Stimulated activated naive CD8-positive, alpha-beta T cell treated with anti-CD3 and anti-CD28 coated beads, Interleukin-15, amount 100 ng/mL, for 72 hours (primary cell): ENCODE measurements around the gene AQP2.

ENCODE experiments used
- ATAC-seq: fragments of 150-1000 bp; cut with Tn5 transposase; 2 replicates; pipeline ENCODE4 v1.10.0; 2021; ENCODE audit warnings: mild to moderate bottlenecking, moderate library complexity
- DNase-seq, 2 donors: peaks; one replicate each; pipeline ENCODE4 v3.0.0; 2021 to 2022
- H3K27ac Mint-ChIP-seq, 2 donors: one replicate each; pipeline ENCODE4 v1.8.0; 2022; ENCODE audit warnings: mild to moderate bottlenecking in 2 of 2, mixed read lengths in 2 of 2, moderate library complexity in 2 of 2
- H3K27me3 Mint-ChIP-seq: one replicate; pipeline ENCODE4 v1.8.0; 2022; ENCODE audit warnings: mixed read lengths
- H3K4me1 Mint-ChIP-seq: one replicate; pipeline ENCODE4 v1.8.0; 2022; ENCODE audit warnings: mild to moderate bottlenecking, mixed read lengths
- H3K4me3 Mint-ChIP-seq, 2 donors: one replicate each; pipeline ENCODE4 v1.8.0; 2022; ENCODE audit warnings: mild to moderate bottlenecking in 2 of 2, mixed read lengths in 2 of 2, moderate library complexity in 1 of 2
- H3K9me3 Mint-ChIP-seq, 2 donors: one replicate each; pipeline ENCODE4 v1.8.0; 2022; ENCODE audit warnings: mixed read lengths in 2 of 2

AQP2 gene

GRCh38 chr12:49944046-49944445 is 6.5 kb upstream of the AQP2 start:
- ATAC-seq (no peak), DNase-seq (no peak)
- Mint-ChIP-seq H3K9me3 (no peaks in the 10 kb centered on the region), H3K27ac (no peak overlapping the region), H3K27me3 (peaks cover 8% of the 10 kb centered on the region), H3K4me1 (peaks cover 22% of the 10 kb centered on the region), H3K4me3 (no peak overlapping the region)

- H3K4me3 Mint-ChIP-seq = no peak overlapping the region
- peaks cover 22% of the 10 kb centered on the region for H3K4me1 Mint-ChIP-seq
- peaks cover 13% of the 10 kb centered on the region for H3K27me3 Mint-ChIP-seq
- no peak overlapping the region for H3K27ac Mint-ChIP-seq
- ATAC-seq = no peak
- DNase-seq = no peak
- H3K9me3 Mint-ChIP-seq = no peaks in the 10 kb centered on the region
Measured at GRCh38 chr12:49944718-49945117, 5.8 kb upstream of the AQP2 start.

GRCh38 chr12:49945394-49946080 is 5.0 kb upstream of the AQP2 start:
- ATAC-seq (peak; percentile 99), DNase-seq (peak; percentile 87 to 91)
- peaks cover 22% of the 10 kb centered on the region for H3K4me1 Mint-ChIP-seq
- peak overlapping the region; percentile 96 to 97 for H3K27ac Mint-ChIP-seq
- H3K9me3 Mint-ChIP-seq = no peaks in the 10 kb centered on the region
- H3K27me3 Mint-ChIP-seq = peaks cover 22% of the 10 kb centered on the region
- peak overlapping the region; percentile 89 to 90 for H3K4me3 Mint-ChIP-seq

- Mint-ChIP-seq H3K4me1 (peaks cover 22% of the 10 kb centered on the region), H3K27ac (peak overlapping the region in 1 of 2 donors; percentile 97), H3K4me3 (peak overlapping the region in 1 of 2 donors; percentile 89), H3K27me3 (peaks cover 27% of the 10 kb centered on the region), H3K9me3 (no peaks in the 10 kb centered on the region)
- ATAC-seq = no peak
- DNase-seq = no peak
Measured at GRCh38 chr12:49946086-49946485, 4.5 kb upstream of the AQP2 start.

- Mint-ChIP-seq H3K27me3 (peaks cover 28% of the 10 kb centered on the region), H3K4me1 (peaks cover 22% of the 10 kb centered on the region), H3K4me3 (no peak overlapping the region), H3K27ac (no peak overlapping the region), H3K9me3 (no peaks in the 10 kb centered on the region)
- no peak for DNase-seq
- no peak for ATAC-seq
Measured at GRCh38 chr12:49946497-49946896, 4.0 kb upstream of the AQP2 start.

GRCh38 chr12:49947593-49948226 is 2.8 kb upstream of the AQP2 start:
- DNase-seq (no peak), ATAC-seq (no peak)
- Mint-ChIP-seq H3K4me1 (peaks cover 22% of the 10 kb centered on the region), H3K27ac (peak overlapping the region in 1 of 2 donors; percentile 64), H3K9me3 (no peaks in the 10 kb centered on the region), H3K4me3 (no peak overlapping the region), H3K27me3 (peaks cover 35% of the 10 kb centered on the region)

GRCh38 chr12:49948866-49949845 is 1.4 kb upstream of the AQP2 start:
- Mint-ChIP-seq H3K9me3 (no peaks in the 10 kb centered on the region), H3K4me3 (no peak overlapping the region), H3K27ac (no peak overlapping the region), H3K27me3 (peaks cover 49% of the 10 kb centered on the region), H3K4me1 (peaks cover 22% of the 10 kb centered on the region)
- DNase-seq (no peak), ATAC-seq (no peak)

GRCh38 chr12:49949866-49950265 is 671 bp upstream of the AQP2 start:
- H3K9me3 Mint-ChIP-seq = no peaks in the 10 kb centered on the region
- no peak overlapping the region for H3K27ac Mint-ChIP-seq
- DNase-seq = no peak
- peaks cover 56% of the 10 kb centered on the region for H3K27me3 Mint-ChIP-seq
- ATAC-seq = no peak
- no peak overlapping the region for H3K4me3 Mint-ChIP-seq
- peaks cover 17% of the 10 kb centered on the region for H3K4me1 Mint-ChIP-seq

- no peak for DNase-seq
- H3K27ac Mint-ChIP-seq = no peak overlapping the region
- ATAC-seq = no peak
- H3K4me3 Mint-ChIP-seq = no peak overlapping the region
- no peaks in the 10 kb centered on the region for H3K9me3 Mint-ChIP-seq
- H3K27me3 Mint-ChIP-seq = peaks cover 74% of the 10 kb centered on the region
- H3K4me1 Mint-ChIP-seq = no peaks in the 10 kb centered on the region
Measured at GRCh38 chr12:49951411-49952240, 1.1 kb downstream of the AQP2 start.

GRCh38 chr12:49952391-49953055 is 2.0 kb downstream of the AQP2 start:
- Mint-ChIP-seq H3K27me3 (peaks cover 83% of the 10 kb centered on the region), H3K9me3 (no peaks in the 10 kb centered on the region), H3K4me3 (no peak overlapping the region), H3K4me1 (no peaks in the 10 kb centered on the region), H3K27ac (peak overlapping the region in 1 of 2 donors; percentile 64)
- ATAC-seq (no peak), DNase-seq (no peak)

GRCh38 chr12:49953151-49953550 is 2.6 kb downstream of the AQP2 start:
- no peaks in the 10 kb centered on the region for H3K9me3 Mint-ChIP-seq
- no peak overlapping the region for H3K27ac Mint-ChIP-seq
- H3K4me1 Mint-ChIP-seq = no peaks in the 10 kb centered on the region
- peaks cover 89% of the 10 kb centered on the region for H3K27me3 Mint-ChIP-seq
- ATAC-seq (no peak), DNase-seq (no peak)
- no peak overlapping the region for H3K4me3 Mint-ChIP-seq

- Mint-ChIP-seq H3K27me3 (peaks cover 91% of the 10 kb centered on the region), H3K4me3 (no peak overlapping the region), H3K4me1 (no peaks in the 10 kb centered on the region)
Measured at GRCh38 chr12:49953961-49954846, 3.7 kb downstream of the AQP2 start.

GRCh38 chr12:49954863-49955830 is 4.6 kb downstream of the AQP2 start:
- H3K27ac Mint-ChIP-seq = no peak overlapping the region
- H3K9me3 Mint-ChIP-seq = no peaks in the 10 kb centered on the region
- peaks cover 91% of the 10 kb centered on the region for H3K27me3 Mint-ChIP-seq
- ATAC-seq (peak; percentile 19), DNase-seq (no peak)
- H3K4me1 Mint-ChIP-seq = peaks cover under 1% of the 10 kb centered on the region
- H3K4me3 Mint-ChIP-seq = no peak overlapping the region

More at GRCh38 chr12:49953961-49954846, 3.7 kb downstream of the AQP2 start:
- ATAC-seq (no peak), DNase-seq (no peak)
- Mint-ChIP-seq H3K27ac (no peak overlapping the region), H3K9me3 (no peaks in the 10 kb centered on the region)
